Gastroesophageal sphincter (tissue), 3 donors: ENCODE measurements around the gene VCAM1.

Source experiments
- EP300 ChIP-seq: sonication (generic); formaldehyde crosslinking; IDR thresholded peaks from one replicate; pipeline ENCODE4 v1.6.1; 2017; ENCODE audit warnings: antibody characterized with exemption, mild to moderate bottlenecking
- POLR2A ChIP-seq, 2 donors: fragments of 450-650 bp; IDR thresholded peaks; one replicate each; pipeline ENCODE4 v1.6.1; 2017; ENCODE audit warnings: antibody characterized with exemption in 2 of 2, mild to moderate bottlenecking in 2 of 2, moderate library complexity in 1 of 2
- POLR2AphosphoS5 ChIP-seq: sonication (generic); formaldehyde crosslinking; IDR thresholded peaks from one replicate; pipeline ENCODE4 v1.6.1; 2017; ENCODE audit warnings: antibody characterized with exemption
- TF ChIP-seq, protein P1 (sequence below), 4 experiments: fragments of 200-600 bp in 2 of 4; fragments of 450-650 bp in 2 of 4; sonication (generic) in 1 of 4; IDR thresholded peaks; one replicate each; pipeline ENCODE4 v1.5.1; 2017 to 2019; ENCODE audit warnings: antibody characterized with exemption in 4 of 4, mild to moderate bottlenecking in 2 of 4, moderate library complexity in 2 of 4

DNA sequence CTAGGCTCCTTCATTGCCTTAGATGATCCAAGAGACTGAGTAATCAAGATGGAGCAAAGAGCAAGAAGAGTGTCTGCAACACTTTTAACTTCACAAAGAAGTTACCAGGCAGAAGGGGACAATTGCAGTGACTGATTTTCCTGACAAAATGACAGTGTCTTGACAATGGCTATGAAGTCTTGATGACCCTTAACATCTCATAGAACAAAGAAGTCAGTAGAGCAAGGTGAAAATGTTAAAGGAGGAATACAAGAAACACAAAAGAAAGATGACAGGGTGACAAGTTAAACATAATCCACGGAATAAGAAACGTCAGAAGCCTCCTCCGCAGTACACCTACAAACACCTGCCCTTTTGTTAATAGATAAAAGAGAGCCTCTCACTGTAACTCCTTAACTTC, 15.1 kb upstream of the VCAM1 start:
- TF ChIP-seq, protein P1, sequence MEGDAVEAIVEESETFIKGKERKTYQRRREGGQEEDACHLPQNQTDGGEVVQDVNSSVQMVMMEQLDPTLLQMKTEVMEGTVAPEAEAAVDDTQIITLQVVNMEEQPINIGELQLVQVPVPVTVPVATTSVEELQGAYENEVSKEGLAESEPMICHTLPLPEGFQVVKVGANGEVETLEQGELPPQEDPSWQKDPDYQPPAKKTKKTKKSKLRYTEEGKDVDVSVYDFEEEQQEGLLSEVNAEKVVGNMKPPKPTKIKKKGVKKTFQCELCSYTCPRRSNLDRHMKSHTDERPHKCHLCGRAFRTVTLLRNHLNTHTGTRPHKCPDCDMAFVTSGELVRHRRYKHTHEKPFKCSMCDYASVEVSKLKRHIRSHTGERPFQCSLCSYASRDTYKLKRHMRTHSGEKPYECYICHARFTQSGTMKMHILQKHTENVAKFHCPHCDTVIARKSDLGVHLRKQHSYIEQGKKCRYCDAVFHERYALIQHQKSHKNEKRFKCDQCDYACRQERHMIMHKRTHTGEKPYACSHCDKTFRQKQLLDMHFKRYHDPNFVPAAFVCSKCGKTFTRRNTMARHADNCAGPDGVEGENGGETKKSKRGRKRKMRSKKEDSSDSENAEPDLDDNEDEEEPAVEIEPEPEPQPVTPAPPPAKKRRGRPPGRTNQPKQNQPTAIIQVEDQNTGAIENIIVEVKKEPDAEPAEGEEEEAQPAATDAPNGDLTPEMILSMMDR (IDR thresholded peaks at IDR 0.05) = no peak
- TF ChIP-seq POLR2A (IDR thresholded peaks at IDR 0.05) = no peak
- TF ChIP-seq EP300 = no peak
- no peak for TF ChIP-seq POLR2AphosphoS5
